ENCODE data around the gene GPR152.

GPR152 gene

GRCh38 chr11:67452141-67452952, at the start of gene GPR152:
TSS of gene GPR152 (minus strand) at chr11:67452729. CDS start at chr11:67452724, 5 bp downstream.
- DNase-seq: no peak

GRCh38 chr11:67501854-67502253, 49.3 kb upstream of the GPR152 start:
- DNase-seq: no peak

- no peak for DNase-seq
Measured at GRCh38 chr11:67500831-67501715, 48.5 kb upstream of the GPR152 start.

- DNase-seq: no peak
Measured at GRCh38 chr11:67500484-67500821, 47.9 kb upstream of the GPR152 start.

GRCh38 chr11:67499808-67500483, 47.4 kb upstream of the GPR152 start:
- DNase-seq: no peak

GRCh38 chr11:67498544-67498972, 46.0 kb upstream of the GPR152 start:
- no peak for DNase-seq

GRCh38 chr11:67497656-67498291, 45.2 kb upstream of the GPR152 start:
- DNase-seq: no peak

- DNase-seq: no peak
Measured at GRCh38 chr11:67496113-67496512, 43.6 kb upstream of the GPR152 start.

- DNase-seq: no peak
Measured at GRCh38 chr11:67495234-67496005, 42.9 kb upstream of the GPR152 start.

- DNase-seq: no peak
Measured at GRCh38 chr11:67494371-67495233, 42.1 kb upstream of the GPR152 start.

GRCh38 chr11:67493548-67494370, 41.2 kb upstream of the GPR152 start:
- DNase-seq: no peak

GRCh38 chr11:67492801-67493547, 40.4 kb upstream of the GPR152 start:
- no peak for DNase-seq

- DNase-seq: no peak
Measured at GRCh38 chr11:67492069-67492727, 39.7 kb upstream of the GPR152 start.

GRCh38 chr11:67491276-67492068, 38.9 kb upstream of the GPR152 start:
- DNase-seq: no peak

GRCh38 chr11:67490727-67491065, 38.2 kb upstream of the GPR152 start:
- no peak for DNase-seq

- no peak for DNase-seq
Measured at GRCh38 chr11:67489885-67490726, 37.6 kb upstream of the GPR152 start.
